Stimulated activated CD8-positive, alpha-beta memory T cell treated with anti-CD3 and anti-CD28 coated beads, Interleukin-7, amount 100 ng/mL, for 4 hours (primary cell): ENCODE measurements around the gene MYLK2.
"Not testable (repeated sequence)": the region's sequence is repeated elsewhere in the genome, so short reads cannot be mapped to it uniquely, and the experiment has no call there.

Source experiments
- DNase-seq, 2 donors: peaks; one replicate each; pipeline ENCODE4 v3.0.0-alpha.2; 2020; ENCODE audit warnings: low read depth in 2 of 2

MYLK2 gene

DNA sequence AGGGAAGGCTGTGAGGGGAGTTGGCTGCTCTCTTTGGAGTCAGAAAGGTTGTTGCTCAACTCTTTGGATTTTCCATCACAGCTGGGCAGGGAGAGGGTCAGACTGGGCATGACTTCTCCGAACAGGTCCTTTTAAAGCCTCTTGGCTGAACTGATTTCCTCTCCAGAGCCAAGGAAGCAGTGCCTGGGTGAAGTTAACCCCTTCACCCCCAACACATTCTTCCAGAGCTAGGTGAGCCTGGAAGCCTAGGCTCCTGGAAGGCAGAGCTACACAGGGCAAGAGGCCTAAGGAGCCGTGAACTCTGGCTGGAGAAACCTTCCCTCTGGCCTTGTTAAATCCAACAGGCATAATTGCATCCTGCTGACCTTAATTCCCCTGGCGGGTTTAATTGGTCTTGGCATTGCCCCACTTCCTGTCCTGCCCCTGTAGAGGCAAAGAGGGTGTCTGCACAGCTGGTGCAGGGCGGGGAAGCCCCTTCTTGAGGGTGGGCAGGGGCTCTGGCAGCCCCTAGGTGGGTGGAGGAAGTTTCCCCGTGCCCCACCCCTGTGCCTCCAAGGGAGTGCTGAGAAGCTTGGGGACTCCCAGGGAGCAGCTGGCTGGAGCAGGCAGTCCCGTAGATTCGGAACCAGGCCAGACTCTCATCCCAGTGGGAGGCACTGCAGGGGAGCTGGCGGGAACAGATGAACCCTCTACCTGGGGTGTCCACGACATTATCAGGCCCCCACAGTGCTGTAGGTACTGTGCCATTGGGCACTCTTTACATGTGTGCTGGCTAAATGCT lies 3.6 kb upstream of the MYLK2 start:
- no peak for DNase-seq

GRCh38 chr20:31816221-31816620 lies 2.9 kb upstream of the MYLK2 start:
- no peak for DNase-seq

- no peak for DNase-seq
These were observed 1.7 kb upstream of the MYLK2 start for GRCh38 chr20:31817461-31817860.

- DNase-seq: no peak
These were observed 714 bp upstream of the MYLK2 start for GRCh38 chr20:31818376-31818908.

- no peak for DNase-seq
These were observed 1.1 kb downstream of the MYLK2 start for GRCh38 chr20:31820228-31820627.

DNA sequence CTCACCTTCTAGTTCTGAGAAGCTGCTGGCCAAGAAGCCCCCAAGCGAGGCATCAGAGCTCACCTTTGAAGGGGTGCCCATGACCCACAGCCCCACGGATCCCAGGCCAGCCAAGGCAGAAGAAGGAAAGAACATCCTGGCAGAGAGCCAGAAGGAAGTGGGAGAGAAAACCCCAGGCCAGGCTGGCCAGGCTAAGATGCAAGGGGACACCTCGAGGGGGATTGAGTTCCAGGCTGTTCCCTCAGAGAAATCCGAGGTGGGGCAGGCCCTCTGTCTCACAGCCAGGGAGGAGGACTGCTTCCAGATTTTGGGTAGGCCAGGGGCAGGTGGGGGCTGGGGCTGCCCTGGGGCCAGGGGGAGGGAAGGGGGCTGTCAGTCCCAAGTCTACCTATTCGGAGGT lies 2.3 kb downstream of the MYLK2 start:
- DNase-seq: no peak

DNA sequence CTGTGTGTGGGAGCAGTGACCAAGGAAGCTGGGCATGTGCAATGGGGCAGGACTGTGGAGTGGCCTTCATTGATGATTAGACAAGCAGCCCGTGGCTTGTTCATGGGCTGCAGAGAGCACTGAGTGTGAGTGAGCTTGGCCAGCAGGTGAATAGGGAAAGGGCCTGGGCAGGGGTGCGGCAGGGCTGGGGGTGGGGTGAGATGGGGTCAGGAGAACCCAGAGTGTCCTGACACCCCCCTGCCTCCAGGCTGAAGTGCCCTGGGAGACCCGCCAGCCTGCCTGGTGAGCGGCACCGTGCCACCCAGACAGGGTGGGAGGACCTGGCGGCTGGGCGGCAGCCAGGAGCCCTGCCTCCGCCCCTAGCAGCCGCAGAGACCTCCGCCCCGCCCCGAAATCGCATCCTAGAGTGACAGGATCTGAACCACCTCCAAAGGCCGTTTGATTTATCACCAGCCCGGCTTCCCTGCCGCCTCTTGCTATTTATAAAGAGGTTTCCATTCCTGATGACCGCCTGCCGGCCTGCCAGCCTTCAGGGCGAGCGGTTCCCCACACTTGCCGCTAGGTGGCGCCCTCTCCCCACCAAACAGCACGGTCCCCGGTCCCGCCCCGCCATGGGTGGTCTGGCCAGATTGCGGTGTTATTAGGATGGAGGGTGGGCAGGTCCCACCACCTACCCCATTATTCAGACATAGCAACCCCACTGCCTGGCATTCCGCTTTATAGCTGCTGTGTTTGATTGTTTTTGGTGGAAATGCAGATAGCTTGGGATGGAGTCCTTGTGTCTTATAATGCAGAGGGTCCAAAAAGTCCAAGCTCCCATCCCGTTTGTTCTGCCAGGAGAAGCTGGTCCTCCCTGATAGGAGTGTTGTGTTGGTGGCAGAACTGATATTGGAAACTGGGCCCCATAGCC lies 3.5 kb downstream of the MYLK2 start:
- DNase-seq: peak; percentile 46 to 57

DNA sequence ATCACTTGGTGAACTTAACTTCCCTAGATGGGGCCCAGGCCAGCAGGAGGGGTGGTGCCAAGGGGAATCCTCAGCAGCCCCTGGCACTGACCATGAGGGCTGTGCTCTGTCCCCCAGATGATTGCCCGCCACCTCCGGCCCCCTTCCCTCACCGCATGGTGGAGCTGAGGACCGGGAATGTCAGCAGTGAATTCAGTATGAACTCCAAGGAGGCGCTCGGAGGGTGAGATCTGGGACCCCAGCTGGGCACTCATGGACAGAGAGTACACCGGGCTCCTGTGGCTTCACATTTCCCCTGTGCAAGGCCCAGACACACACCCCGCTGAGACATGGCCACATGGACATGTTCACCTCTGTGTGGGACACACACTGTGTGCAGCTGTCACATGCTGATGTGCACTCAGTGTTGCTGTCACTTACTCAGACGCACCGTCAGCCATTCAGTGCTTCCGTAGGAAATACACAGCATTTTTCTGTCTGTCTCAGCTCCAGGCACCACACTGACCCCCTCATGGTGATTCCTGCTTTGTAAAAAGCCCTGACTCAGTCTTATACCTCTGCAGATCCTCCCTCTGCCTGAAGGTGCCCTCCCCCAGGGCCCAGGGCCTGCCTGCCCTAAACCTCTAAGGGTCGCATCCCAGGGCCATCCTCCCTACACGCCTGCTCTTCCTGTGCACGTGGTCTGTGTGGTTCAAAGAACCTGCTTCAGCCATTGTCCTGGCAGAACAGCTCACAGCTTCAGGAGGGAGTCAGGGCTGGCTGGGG lies 4.4 kb downstream of the MYLK2 start:
- DNase-seq: no peak

DNA sequence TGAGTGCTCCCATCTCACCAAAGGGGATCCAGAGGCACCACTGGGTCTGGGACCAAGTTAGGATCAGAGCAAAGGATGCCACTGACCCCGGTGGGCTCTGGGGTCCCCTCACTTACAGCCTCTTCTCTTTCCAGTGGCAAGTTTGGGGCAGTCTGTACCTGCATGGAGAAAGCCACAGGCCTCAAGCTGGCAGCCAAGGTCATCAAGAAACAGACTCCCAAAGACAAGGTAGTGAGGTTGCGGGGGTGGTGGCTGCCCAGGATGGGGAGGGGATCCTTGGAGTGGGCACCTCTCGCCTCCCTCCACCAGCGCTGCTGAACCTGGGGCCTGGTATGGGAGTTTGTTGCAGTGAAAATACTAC lies 4.9 kb downstream of the MYLK2 start:
- DNase-seq: no peak

- no peak for DNase-seq
These were observed 5.6 kb downstream of the MYLK2 start for GRCh38 chr20:31824554-31825313.

DNA sequence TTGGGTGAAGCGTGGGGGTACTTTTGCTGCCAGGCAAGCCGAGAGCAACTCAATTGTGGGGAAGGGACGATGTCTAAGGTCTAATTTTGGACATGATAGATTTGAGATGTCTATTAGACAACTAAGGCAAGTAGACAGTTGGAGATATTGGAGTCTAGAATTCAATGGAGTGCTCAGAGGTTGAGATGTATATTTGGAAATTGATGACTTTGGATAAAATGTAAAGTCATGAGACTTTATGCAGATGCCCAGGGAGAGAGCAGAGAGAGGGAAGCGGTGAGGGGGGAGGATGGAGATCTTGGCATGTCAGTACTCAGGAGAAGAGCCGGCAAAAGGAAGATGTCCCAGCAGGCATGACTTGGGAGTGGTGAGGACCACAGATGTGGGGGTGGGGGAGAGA lies 6.9 kb downstream of the MYLK2 start:
- DNase-seq: no peak

GRCh38 chr20:31827059-31827458 lies 7.9 kb downstream of the MYLK2 start:
- DNase-seq: no peak

DNA sequence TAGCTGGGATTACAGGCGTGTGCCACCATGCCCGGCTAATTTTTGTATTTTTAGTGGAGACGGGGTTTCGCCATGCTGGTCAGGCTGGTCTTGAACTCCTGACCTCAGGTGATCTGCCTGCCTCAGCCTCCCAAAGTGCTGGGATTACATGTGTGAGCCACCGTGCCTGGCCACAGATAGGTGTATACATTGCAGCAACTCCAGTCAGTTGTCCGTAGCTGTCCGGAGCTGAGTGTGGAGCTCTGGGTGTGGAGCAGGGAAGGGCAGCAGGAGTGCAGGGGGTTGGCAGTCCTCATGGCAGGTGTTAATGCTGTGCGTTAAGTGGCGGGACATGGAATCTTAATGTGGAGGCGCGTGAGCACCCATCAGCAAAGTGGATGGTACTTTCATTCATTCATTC lies 8.9 kb downstream of the MYLK2 start:
- DNase-seq: not testable (repeated sequence)

DNA sequence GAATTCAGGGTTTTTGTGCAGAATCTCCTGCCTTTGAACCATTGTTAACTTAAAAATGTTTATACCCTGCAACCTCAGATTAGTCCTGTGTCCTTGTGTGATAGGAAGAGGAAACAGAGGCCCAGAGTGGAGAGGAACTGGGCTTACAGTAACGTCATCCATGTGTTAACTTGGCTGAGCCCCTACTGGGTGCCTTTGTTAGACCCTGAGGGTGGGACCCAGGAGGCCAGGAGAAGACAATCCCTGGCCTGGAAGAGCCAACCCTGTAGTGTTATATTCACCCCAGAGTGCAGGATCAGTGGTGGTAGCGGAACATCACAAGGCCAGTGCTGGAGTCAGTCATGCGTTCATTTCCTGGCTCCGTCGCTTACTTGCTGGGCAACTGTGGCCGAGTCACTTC lies 10.6 kb downstream of the MYLK2 start:
- no peak for DNase-seq

DNA sequence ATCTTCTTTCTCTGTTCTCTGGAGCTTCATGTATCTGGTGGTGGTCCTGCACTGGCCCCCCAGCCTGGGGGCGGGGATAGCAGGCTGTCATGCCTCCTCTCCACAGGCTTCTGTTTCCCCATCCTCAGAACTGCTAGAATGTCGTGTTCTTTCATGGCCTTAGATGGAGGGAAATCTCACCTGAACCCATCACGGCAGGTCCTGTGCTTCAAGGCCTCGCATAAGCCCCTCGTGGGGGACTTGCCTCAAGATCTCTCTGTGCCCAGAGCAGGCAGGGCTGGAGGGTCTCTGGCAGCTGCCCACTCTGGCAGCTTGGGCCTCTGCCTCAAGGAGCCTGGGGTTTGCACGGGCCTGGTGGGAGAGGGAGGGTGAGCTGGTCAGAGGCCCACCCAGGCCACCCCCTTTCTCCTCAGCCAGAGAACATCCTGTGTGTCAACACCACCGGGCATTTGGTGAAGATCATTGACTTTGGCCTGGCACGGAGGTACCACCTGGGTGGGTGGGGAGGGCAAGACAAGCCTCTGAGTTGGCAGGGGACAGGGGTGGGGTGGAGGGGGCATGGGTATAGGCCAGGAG lies 11.3 kb downstream of the MYLK2 start:
- DNase-seq: no peak

DNA sequence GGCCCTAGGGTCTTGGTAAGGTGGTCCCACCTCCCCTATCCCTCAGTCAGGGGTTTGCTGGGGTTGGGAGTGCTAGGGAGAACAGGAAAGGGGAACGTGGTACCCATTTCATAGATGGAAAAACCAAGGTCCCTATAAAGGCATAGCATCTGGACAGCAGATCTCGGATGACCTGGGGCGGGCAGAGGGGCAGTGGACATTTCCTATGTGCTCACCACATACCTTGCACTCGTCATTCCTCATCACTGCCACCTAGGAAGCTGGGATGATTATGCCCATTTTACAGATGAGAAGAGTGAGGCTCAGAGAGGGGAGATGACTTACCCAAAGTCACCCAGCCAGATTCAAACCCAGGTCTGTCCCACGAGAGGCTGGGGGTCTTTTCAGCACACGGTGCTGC lies 12.1 kb downstream of the MYLK2 start:
- DNase-seq: no peak

DNA sequence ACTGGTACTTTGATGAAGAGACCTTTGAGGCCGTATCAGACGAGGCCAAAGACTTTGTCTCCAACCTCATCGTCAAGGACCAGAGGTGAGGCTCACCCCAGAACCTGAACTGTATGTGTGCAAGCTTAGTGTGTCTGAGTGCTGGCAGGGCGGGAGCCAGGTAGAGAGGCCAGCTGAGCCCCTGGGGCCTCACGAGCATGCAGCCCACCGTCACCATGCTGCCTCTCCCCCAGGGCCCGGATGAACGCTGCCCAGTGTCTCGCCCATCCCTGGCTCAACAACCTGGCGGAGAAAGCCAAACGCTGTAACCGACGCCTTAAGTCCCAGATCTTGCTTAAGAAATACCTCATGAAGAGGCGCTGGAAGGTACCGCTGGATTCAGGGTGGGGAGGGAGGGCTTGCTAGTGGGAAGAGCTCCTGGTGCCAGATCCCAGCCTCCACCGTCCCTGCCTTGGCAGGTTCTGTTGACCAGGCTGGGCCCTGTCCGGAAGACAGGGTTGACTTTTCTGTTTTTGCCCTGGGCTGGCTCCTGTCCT lies 12.7 kb downstream of the MYLK2 start:
- DNase-seq: no peak

DNA sequence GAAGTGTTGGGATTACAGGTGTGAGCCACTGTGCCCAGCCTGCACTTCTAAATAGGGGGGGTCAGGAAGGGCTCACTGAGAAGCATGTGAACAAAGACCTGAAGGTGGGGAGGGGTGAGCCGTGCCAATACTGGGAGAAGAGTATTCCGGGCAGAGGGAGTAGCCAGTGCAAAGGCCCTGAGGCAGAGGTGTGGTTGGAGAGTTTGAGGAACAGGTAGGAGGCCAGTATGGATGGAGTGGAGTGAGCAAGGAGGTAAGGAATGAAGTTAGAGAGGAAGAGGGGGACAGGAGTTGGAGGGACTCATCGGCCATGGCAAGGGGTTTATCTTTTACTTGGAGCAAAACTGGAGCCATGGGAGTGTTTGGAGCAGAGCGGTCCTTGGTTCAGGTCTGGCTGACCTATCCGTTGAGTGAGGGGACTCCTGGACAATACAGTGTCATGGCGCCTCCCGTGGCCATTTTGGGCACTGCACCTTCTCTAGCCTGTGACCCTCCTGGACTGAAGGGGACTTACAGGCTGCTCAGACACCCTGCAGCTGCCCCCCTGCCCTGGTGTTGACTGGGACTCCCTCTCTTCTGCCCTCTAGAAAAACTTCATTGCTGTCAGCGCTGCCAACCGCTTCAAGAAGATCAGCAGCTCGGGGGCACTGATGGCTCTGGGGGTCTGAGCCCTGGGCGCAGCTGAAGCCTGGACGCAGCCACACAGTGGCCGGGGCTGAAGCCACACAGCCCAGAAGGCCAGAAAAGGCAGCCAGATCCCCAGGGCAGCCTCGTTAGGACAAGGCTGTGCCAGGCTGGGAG lies 14.2 kb downstream of the MYLK2 start:
- peak; percentile 26 to 28 for DNase-seq

- DNase-seq: no peak
These were observed 14.9 kb downstream of the MYLK2 start for GRCh38 chr20:31833931-31834521.
